GM12878 (cell line): ENCODE results near the gene KRTAP10-7. TPM values are rescaled to one million over a fixed set of nuclear protein-coding genes. Genes with fewer than 3 reads are reported as not detected.

Source experiments
- ATAC-seq: fragments of 200-7000 bp; cut with Tn5 transposase; 3 replicates; pipeline ENCODE4 v1.9.1; 2020; ENCODE audit warnings: mild to moderate bottlenecking, moderate library complexity
- BruUV-seq: library from RNA; stranded (reverse); fragments of 400-500 nt; replicated peaks from 2 replicates; lab custom pipeline; 2021; lab: Mats Ljungman, UMichigan
- CTCF ChIA-PET: fragments of 300-600 bp; sonication (Branson Sonifier 250); formaldehyde crosslinking; extraction: SDS; loops from one replicate; lab custom pipeline; 2021; ENCODE audit warnings: inconsistent platforms; lab: Yijun Ruan, JAX
- POLR2A ChIA-PET: fragments of 350-600 bp; formaldehyde crosslinking; extraction: SDS; loops from one replicate; lab custom pipeline; 2021; ENCODE audit warnings: inconsistent platforms; lab: Charles Lee
- RAD21 ChIA-PET: fragments of 300-600 bp; sonication (Branson Sonifier 250); formaldehyde crosslinking; loops from one replicate; lab custom pipeline; 2023; ENCODE audit warnings: antibody characterized with exemption; ENCODE audit not compliant: unreplicated experiment; lab: Charles Lee
- SMC1A ChIA-PET: fragments of 300-600 bp; sonication (Branson Sonifier 250); formaldehyde crosslinking; loops from one replicate; lab custom pipeline; 2023; ENCODE audit not compliant: unreplicated experiment, uncharacterized antibody; lab: Charles Lee
- DNase-seq: peaks from one replicate; pipeline ENCODE4 v3.0.0-alpha.2; 2011; ENCODE audit warnings: low read depth, low spot score
- FAIRE-seq: peaks from 3 replicates; lab custom pipeline; 2011; peaks lifted over from hg19 to GRCh38; lab: Jason Lieb, UNC
- H2AFZ ChIP-seq: 2 replicates; pipeline ENCODE4 v1.6.0; 2011; ENCODE audit warnings: low read depth, low read length, control low read depth; ENCODE audit not compliant: control insufficient read depth
- H3K27ac ChIP-seq: 2 replicates; pipeline ENCODE4 v1.5.1; 2011; ENCODE audit warnings: control low read depth; ENCODE audit not compliant: control insufficient read depth, insufficient read depth
- H3K27me3 ChIP-seq, 2 experiments: replicated peaks in 1 of 2; 2 replicates each; pipeline versions ENCODE4 v1.6.0 to v1.6.1; 2011; ENCODE audit warnings: low read length in 1 of 2; ENCODE audit not compliant: control insufficient read depth in 2 of 2, insufficient read depth in 2 of 2
- H3K36me3 ChIP-seq, 2 experiments: 2 replicates each; pipeline ENCODE4 v1.5.1; 2011; ENCODE audit warnings: low read length in 1 of 2; ENCODE audit not compliant: control insufficient read depth in 2 of 2, insufficient read depth in 2 of 2
- H3K4me1 ChIP-seq: 2 replicates; pipeline ENCODE4 v1.6.1; 2011; ENCODE audit warnings: mild to moderate bottlenecking, low read length, moderate library complexity, mixed read lengths; ENCODE audit not compliant: control insufficient read depth, insufficient read depth
- H3K4me2 ChIP-seq: 2 replicates; pipeline ENCODE4 v1.6.0; 2011; ENCODE audit warnings: control low read depth; ENCODE audit not compliant: control insufficient read depth, insufficient read depth
- H3K4me3 ChIP-seq: fragments of 200-600 bp; sonication (generic); 2 replicates; pipeline ENCODE4 v1.5.1; 2016
- H3K79me2 ChIP-seq: 2 replicates; pipeline ENCODE4 v1.6.0; 2011; ENCODE audit warnings: low read length; ENCODE audit not compliant: control insufficient read depth, insufficient read depth
- H3K9ac ChIP-seq: 2 replicates; pipeline ENCODE4 v1.8.0; 2011; ENCODE audit warnings: low read length, control low read depth, mixed read lengths; ENCODE audit not compliant: control insufficient read depth, insufficient read depth
- H3K9me3 ChIP-seq: replicated peaks from 3 replicates; pipeline ENCODE4 v1.5.1; 2011; ENCODE audit warnings: mild to moderate bottlenecking, low read length; ENCODE audit not compliant: control insufficient read depth, insufficient read depth
- H4K20me1 ChIP-seq: 2 replicates; pipeline ENCODE4 v1.6.0; 2011; ENCODE audit not compliant: control insufficient read depth, insufficient read depth
- EGR1 ChIP-seq, 2 experiments: IDR thresholded peaks; 1 replicate in 1 of 2; 2 replicates in 1 of 2; pipeline ENCODE4 v1.6.1; 2011 to 2012; ENCODE audit warnings: low read depth in 2 of 2, low read length in 2 of 2, borderline replicate concordance in 1 of 2, mild to moderate bottlenecking in 1 of 2, moderate library complexity in 1 of 2
- ELK1 ChIP-seq: IDR thresholded peaks from 2 replicates; pipeline ENCODE4 v1.6.1; 2012; ENCODE audit warnings: low read depth, low read length, improper control_type of control experiment
- ESRRA ChIP-seq: IDR thresholded peaks from 2 replicates; pipeline ENCODE4 v1.6.1; 2012; ENCODE audit warnings: mild to moderate bottlenecking, low read length, improper control_type of control experiment
- HDAC2 ChIP-seq: fragments of 200-600 bp; sonication (generic); IDR thresholded peaks from 2 replicates; pipeline ENCODE4 v1.6.1; 2017
- JUNB ChIP-seq: IDR thresholded peaks from 2 replicates; pipeline ENCODE4 v1.6.1; 2016; ENCODE audit warnings: antibody characterized with exemption, mild to moderate bottlenecking
- NFYA ChIP-seq: IDR thresholded peaks from 2 replicates; pipeline ENCODE4 v1.6.1; 2011; ENCODE audit warnings: low read depth, mild to moderate bottlenecking, low read length, improper control_type of control experiment, borderline replicate concordance
- SREBF2 ChIP-seq: IDR thresholded peaks from 2 replicates; pipeline ENCODE4 v1.6.1; 2012; ENCODE audit warnings: mild to moderate bottlenecking, low read length
- ZNF207 ChIP-seq: fragments of 450-650 bp; IDR thresholded peaks from 2 replicates; pipeline ENCODE4 v1.6.1; 2014; ENCODE audit warnings: antibody characterized with exemption, mild to moderate bottlenecking, borderline replicate concordance
- WGBS: methylation state at CpG from one replicate; pipeline ENCODE4 v1.1.6; 2016; ENCODE audit warnings: low lambda C conversion rate; ENCODE audit not compliant: insufficient replicate concordance, insufficient coverage; ENCODE audit errors: missing lambda C conversion rate; 5-methylcytosine and 5-hydroxymethylcytosine counted together
- in situ Hi-C: fragments of 300-500 bp; cut with MboI; formaldehyde crosslinking; loops from 9 replicates; pipeline ENCODE4 v1.14.3; 2018; ENCODE audit warnings: mixed read lengths
- intact Hi-C: fragments of 100-400 bp; cut with micrococcal nuclease; formaldehyde crosslinking; loops from one replicate; pipeline ENCODE4 v1.14.2; 2022; ENCODE audit not compliant: unreplicated experiment
- polyA plus RNA-seq, 11 experiments: library from polyadenylated mRNA; depleted of rRNA in 4 of 11; unstranded in 6 of 11; stranded (reverse) in 5 of 11; fragments of >200 nt; fragmentation: Nextera tagmentation in 4 of 11; fragmentation: Illumina TruSeq in 1 of 11; extraction: Ambion mirVana in 4 of 11; extraction: Trizol in 1 of 11; gene quantifications; 1 replicate in 1 of 11; 2 replicates in 10 of 11; pipeline versions ENCODE4 v1.2.1 to v1.2.3, GENCODE V29; 2011 to 2016; ENCODE audit warnings: inconsistent platforms in 2 of 11, missing spikeins in 2 of 11, low read depth in 1 of 11
- total RNA-seq, 4 experiments: library from RNA; depleted of rRNA in 3 of 4; stranded (reverse); fragments of >200 nt in 3 of 4; fragmentation: Illumina TruSeq in 1 of 4; extraction: Trizol in 1 of 4; gene quantifications; 2 replicates each; pipeline versions ENCODE4 v1.2.1 to v1.2.3, GENCODE V29; 2013 to 2021

Gene KRTAP10-7
- total and polyA plus RNA-seq, 10 of the 15 experiments (the other 5 are each of a cell fraction or from before 2014, with no cell fraction given), result not detected

- H3K4me1 ChIP-seq, result no peaks in the 10 kb centered on the region
- no peaks in the 10 kb centered on the region for H3K79me2 ChIP-seq
- in situ Hi-C loops (no loop called here), intact Hi-C loops (no loop called here)
- BruUV-seq, result no TSS peak
- ChIA-PET CTCF (no interaction called here), SMC1A (no interaction called here), RAD21 (no interaction called here), POLR2A (no interaction called here)
- no peaks in the 10 kb centered on the region; the same call in 2 of the 3 replicates for H3K9me3 ChIP-seq
- no peak overlapping the region for H3K4me3 ChIP-seq
- FAIRE-seq, result no peak
- no peak for ATAC-seq
- no peak overlapping the region for H2AFZ ChIP-seq
- H3K4me2 ChIP-seq, result no peak overlapping the region
- WGBS, result 35% methylated on average over 13 of the region's 13 CpGs
- no peaks in the 10 kb centered on the region; a peak in 1 of 4 replicates for H3K27me3 ChIP-seq
- TF ChIP-seq ESRRA (no peak), EGR1 (IDR thresholded peaks at IDR 0.05; ENCODE audit: borderline replicate concordance in 1 of 2, low read depth in 2 of 2, low read length in 2 of 2) (no peak), JUNB (no peak), HDAC2 (no peak), SREBF2 (no peak), NFYA (no peak), ZNF207 (no peak), ELK1 (no peak)
- no peak overlapping the region for H3K9ac ChIP-seq
- H4K20me1 ChIP-seq, result no peaks in the 10 kb centered on the region
- no peak overlapping the region for H3K27ac ChIP-seq
- DNase-seq, result no peak
- no peaks in the 10 kb centered on the region for H3K36me3 ChIP-seq
Observed at GRCh38 chr21:44552681-44553080, 47.7 kb upstream of the KRTAP10-7 start.
